H1 (cell line): ENCODE measurements around the gene CRCP. TPM values are rescaled to one million over a fixed set of nuclear protein-coding genes. Genes with fewer than 3 reads are reported as not detected.

Experiments
- CHD1 ChIP-seq: IDR thresholded peaks from 2 replicates; pipeline ENCODE4 v1.6.1; 2012; ENCODE audit warnings: low read depth, low read length, improper control_type of control experiment
- RNF2 ChIP-seq: fragments of 200-900, 300-1000 bp; sonication (generic); IDR thresholded peaks from 2 replicates; pipeline ENCODE4 v1.7.1; 2016; ENCODE audit warnings: borderline replicate concordance, low read depth, mild to moderate bottlenecking, antibody characterized with exemption, low read length; ENCODE audit not compliant: poor library complexity, severe bottlenecking; ENCODE audit errors: missing control alignments
- TAF1 ChIP-seq: IDR thresholded peaks from 2 replicates; pipeline ENCODE4 v1.6.1; 2011; ENCODE audit warnings: mild to moderate bottlenecking, low read depth, low read length
- polyA plus RNA-seq, 7 experiments: library from polyadenylated mRNA; depleted of rRNA in 3 of 7; stranded (reverse) in 5 of 7; unstranded in 2 of 7; fragments of >200 nt in 5 of 7; fragments of 200-250 nt in 2 of 7; gene quantifications; 1 replicate in 5 of 7; 2 replicates in 1 of 7; 4 replicates in 1 of 7; pipeline versions ENCODE4 v1.2.1 to v1.2.3, GENCODE V29; 2011 to 2013; ENCODE audit warnings: missing spikeins in 2 of 7, mixed read lengths in 2 of 7
- total RNA-seq: library from RNA; stranded (reverse); fragmentation: NEBNext Ultra II Directional; extraction: Animal tissue kit (Norgen Biotek cat#: 25700); gene quantifications from 2 replicates; pipeline ENCODE4 v1.2.1, GENCODE V29; 2021
- TF ChIP-seq, protein P1 (sequence below): fragments of 300-600 bp; sonication (generic); IDR thresholded peaks from 2 replicates; pipeline ENCODE4 v1.7.1; 2012; ENCODE audit warnings: low read length, moderate library complexity, mild to moderate bottlenecking, inconsistent platforms; ENCODE audit not compliant: insufficient replicate concordance

The CRCP gene
- total and polyA plus RNA-seq, 2 of the 8 experiments (the other 6 are each of a cell fraction or from before 2014, with no cell fraction given): 15.0 to 29.3 TPM

DNA sequence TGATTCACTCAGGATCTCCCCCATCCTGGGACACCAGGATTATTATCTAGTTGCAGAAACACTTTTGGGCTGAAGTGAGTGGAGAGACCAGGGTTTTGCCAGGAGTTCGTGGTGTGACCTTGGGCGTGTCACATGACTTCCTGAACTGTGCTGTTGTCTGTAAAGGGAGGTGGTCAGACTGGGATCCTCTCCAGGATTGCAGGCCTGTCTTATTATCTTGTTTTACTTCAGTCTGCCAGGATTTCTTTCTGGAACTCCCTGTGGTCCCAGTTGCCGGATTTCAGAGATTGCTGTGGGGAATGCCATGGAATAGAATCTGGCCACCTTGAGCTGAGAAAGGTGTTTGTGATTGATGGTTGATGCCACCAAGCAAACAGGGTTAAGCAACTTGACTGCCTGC is 35.8 kb downstream of the CRCP start (continued):
- TF ChIP-seq, protein P1, sequence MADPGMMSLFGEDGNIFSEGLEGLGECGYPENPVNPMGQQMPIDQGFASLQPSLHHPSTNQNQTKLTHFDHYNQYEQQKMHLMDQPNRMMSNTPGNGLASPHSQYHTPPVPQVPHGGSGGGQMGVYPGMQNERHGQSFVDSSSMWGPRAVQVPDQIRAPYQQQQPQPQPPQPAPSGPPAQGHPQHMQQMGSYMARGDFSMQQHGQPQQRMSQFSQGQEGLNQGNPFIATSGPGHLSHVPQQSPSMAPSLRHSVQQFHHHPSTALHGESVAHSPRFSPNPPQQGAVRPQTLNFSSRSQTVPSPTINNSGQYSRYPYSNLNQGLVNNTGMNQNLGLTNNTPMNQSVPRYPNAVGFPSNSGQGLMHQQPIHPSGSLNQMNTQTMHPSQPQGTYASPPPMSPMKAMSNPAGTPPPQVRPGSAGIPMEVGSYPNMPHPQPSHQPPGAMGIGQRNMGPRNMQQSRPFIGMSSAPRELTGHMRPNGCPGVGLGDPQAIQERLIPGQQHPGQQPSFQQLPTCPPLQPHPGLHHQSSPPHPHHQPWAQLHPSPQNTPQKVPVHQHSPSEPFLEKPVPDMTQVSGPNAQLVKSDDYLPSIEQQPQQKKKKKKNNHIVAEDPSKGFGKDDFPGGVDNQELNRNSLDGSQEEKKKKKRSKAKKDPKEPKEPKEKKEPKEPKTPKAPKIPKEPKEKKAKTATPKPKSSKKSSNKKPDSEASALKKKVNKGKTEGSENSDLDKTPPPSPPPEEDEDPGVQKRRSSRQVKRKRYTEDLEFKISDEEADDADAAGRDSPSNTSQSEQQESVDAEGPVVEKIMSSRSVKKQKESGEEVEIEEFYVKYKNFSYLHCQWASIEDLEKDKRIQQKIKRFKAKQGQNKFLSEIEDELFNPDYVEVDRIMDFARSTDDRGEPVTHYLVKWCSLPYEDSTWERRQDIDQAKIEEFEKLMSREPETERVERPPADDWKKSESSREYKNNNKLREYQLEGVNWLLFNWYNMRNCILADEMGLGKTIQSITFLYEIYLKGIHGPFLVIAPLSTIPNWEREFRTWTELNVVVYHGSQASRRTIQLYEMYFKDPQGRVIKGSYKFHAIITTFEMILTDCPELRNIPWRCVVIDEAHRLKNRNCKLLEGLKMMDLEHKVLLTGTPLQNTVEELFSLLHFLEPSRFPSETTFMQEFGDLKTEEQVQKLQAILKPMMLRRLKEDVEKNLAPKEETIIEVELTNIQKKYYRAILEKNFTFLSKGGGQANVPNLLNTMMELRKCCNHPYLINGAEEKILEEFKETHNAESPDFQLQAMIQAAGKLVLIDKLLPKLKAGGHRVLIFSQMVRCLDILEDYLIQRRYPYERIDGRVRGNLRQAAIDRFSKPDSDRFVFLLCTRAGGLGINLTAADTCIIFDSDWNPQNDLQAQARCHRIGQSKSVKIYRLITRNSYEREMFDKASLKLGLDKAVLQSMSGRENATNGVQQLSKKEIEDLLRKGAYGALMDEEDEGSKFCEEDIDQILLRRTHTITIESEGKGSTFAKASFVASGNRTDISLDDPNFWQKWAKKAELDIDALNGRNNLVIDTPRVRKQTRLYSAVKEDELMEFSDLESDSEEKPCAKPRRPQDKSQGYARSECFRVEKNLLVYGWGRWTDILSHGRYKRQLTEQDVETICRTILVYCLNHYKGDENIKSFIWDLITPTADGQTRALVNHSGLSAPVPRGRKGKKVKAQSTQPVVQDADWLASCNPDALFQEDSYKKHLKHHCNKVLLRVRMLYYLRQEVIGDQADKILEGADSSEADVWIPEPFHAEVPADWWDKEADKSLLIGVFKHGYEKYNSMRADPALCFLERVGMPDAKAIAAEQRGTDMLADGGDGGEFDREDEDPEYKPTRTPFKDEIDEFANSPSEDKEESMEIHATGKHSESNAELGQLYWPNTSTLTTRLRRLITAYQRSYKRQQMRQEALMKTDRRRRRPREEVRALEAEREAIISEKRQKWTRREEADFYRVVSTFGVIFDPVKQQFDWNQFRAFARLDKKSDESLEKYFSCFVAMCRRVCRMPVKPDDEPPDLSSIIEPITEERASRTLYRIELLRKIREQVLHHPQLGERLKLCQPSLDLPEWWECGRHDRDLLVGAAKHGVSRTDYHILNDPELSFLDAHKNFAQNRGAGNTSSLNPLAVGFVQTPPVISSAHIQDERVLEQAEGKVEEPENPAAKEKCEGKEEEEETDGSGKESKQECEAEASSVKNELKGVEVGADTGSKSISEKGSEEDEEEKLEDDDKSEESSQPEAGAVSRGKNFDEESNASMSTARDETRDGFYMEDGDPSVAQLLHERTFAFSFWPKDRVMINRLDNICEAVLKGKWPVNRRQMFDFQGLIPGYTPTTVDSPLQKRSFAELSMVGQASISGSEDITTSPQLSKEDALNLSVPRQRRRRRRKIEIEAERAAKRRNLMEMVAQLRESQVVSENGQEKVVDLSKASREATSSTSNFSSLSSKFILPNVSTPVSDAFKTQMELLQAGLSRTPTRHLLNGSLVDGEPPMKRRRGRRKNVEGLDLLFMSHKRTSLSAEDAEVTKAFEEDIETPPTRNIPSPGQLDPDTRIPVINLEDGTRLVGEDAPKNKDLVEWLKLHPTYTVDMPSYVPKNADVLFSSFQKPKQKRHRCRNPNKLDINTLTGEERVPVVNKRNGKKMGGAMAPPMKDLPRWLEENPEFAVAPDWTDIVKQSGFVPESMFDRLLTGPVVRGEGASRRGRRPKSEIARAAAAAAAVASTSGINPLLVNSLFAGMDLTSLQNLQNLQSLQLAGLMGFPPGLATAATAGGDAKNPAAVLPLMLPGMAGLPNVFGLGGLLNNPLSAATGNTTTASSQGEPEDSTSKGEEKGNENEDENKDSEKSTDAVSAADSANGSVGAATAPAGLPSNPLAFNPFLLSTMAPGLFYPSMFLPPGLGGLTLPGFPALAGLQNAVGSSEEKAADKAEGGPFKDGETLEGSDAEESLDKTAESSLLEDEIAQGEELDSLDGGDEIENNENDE: no peak
- TF ChIP-seq RNF2 (no peak), TAF1 (no peak), CHD1 (no peak)
